Ishikawa (cell line): ENCODE measurements around the gene BBLN.

Experiments used
- CEBPB ChIP-seq: IDR thresholded peaks from 2 replicates; pipeline ENCODE4 v1.6.1; 2012
- CREB1 ChIP-seq: IDR thresholded peaks from 2 replicates; pipeline ENCODE4 v1.6.1; 2012; ENCODE audit warnings: low read depth
- EGR1 ChIP-seq: IDR thresholded peaks from 2 replicates; pipeline ENCODE4 v1.6.1; 2012
- EP300 ChIP-seq: IDR thresholded peaks from 2 replicates; pipeline ENCODE4 v1.6.1; 2012; ENCODE audit warnings: borderline replicate concordance
- FOXM1 ChIP-seq: IDR thresholded peaks from 2 replicates; pipeline ENCODE4 v1.6.1; 2012; ENCODE audit warnings: low read depth, borderline replicate concordance
- NFIC ChIP-seq: IDR thresholded peaks from 2 replicates; pipeline ENCODE4 v1.6.1; 2012
- RAD21 ChIP-seq: IDR thresholded peaks from 2 replicates; pipeline ENCODE4 v1.6.1; 2012; ENCODE audit warnings: low read depth
- TAF1 ChIP-seq: IDR thresholded peaks from 2 replicates; pipeline ENCODE4 v1.6.1; 2012; ENCODE audit warnings: low read depth, mild to moderate bottlenecking
- TCF12 ChIP-seq: IDR thresholded peaks from 2 replicates; pipeline ENCODE4 v1.6.1; 2012; ENCODE audit warnings: low read depth
- TEAD4 ChIP-seq: IDR thresholded peaks from 2 replicates; pipeline ENCODE4 v1.6.1; 2012
- YY1 ChIP-seq: IDR thresholded peaks from 2 replicates; pipeline ENCODE4 v1.6.1; 2012; ENCODE audit warnings: low read depth
- ZBTB7A ChIP-seq: IDR thresholded peaks from 2 replicates; pipeline ENCODE4 v1.6.1; 2012; ENCODE audit warnings: low read depth
- TF ChIP-seq, protein P1 (sequence below): IDR thresholded peaks from 2 replicates; pipeline ENCODE4 v1.6.1; 2012; ENCODE audit warnings: low read depth, mild to moderate bottlenecking
- TF ChIP-seq, protein P2 (sequence below): IDR thresholded peaks from 2 replicates; pipeline ENCODE4 v1.6.1; 2012
- TF ChIP-seq, protein P3 (sequence below): IDR thresholded peaks from 2 replicates; pipeline ENCODE4 v1.6.1; 2012

BBLN gene, protein sequence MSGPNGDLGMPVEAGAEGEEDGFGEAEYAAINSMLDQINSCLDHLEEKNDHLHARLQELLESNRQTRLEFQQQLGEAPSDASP

DNA sequence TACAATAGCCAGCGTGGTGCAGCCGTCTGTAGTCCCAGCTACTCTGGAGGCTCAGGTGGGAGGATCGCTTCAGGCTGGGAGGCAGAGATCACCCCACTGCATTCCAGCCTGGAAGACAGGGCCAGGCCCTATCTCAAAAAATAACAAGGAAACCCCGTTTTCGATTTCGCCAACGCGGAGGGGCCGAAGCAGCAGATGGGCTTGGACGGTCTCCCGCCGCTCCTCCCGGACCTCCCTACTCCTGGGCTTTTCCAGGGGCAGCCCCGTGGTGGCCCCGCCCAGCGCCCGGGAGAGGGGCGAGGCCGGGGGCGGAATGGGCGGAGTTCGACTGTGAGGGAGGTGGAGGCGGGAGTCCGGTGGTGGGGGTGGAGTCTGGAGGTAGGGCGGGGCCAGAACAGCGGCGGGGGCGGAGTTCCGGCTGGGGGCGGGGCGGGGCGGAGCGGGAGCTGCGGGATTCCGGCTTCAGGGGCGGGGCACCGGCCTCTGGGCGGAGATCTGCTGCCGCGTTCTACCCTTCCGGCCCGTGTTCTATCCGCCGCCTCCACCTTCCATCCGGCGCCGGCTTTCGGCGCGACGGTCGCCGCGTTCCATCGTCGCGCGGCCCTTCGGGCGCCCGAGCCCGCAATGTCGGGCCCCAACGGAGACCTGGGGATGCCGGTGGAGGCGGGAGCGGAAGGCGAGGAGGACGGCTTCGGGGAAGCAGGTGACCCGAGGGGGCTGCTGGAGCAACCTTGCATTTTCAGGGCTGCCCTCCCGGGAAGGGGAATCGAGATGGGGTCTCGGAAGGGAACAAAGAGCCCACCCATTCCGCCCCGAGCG lies at the start of gene BBLN:
Gene BBLN (plus strand): TSS at position 482 of the 819 bp plus-strand sequence. CDS start 143 bp downstream, at position 625.
- peak; percentile 59; the same call in 1 of the 2 replicates for TF ChIP-seq CREB1
- no peak for TF ChIP-seq FOXM1
- no peak for TF ChIP-seq YY1
- peak; percentile 65 for TF ChIP-seq EGR1
- no peak for TF ChIP-seq NFIC
- peak; percentile 17; the same call in 1 of the 2 replicates for TF ChIP-seq TEAD4
- TF ChIP-seq TCF12: no peak
- no peak for TF ChIP-seq RAD21
- TF ChIP-seq, protein P1, sequence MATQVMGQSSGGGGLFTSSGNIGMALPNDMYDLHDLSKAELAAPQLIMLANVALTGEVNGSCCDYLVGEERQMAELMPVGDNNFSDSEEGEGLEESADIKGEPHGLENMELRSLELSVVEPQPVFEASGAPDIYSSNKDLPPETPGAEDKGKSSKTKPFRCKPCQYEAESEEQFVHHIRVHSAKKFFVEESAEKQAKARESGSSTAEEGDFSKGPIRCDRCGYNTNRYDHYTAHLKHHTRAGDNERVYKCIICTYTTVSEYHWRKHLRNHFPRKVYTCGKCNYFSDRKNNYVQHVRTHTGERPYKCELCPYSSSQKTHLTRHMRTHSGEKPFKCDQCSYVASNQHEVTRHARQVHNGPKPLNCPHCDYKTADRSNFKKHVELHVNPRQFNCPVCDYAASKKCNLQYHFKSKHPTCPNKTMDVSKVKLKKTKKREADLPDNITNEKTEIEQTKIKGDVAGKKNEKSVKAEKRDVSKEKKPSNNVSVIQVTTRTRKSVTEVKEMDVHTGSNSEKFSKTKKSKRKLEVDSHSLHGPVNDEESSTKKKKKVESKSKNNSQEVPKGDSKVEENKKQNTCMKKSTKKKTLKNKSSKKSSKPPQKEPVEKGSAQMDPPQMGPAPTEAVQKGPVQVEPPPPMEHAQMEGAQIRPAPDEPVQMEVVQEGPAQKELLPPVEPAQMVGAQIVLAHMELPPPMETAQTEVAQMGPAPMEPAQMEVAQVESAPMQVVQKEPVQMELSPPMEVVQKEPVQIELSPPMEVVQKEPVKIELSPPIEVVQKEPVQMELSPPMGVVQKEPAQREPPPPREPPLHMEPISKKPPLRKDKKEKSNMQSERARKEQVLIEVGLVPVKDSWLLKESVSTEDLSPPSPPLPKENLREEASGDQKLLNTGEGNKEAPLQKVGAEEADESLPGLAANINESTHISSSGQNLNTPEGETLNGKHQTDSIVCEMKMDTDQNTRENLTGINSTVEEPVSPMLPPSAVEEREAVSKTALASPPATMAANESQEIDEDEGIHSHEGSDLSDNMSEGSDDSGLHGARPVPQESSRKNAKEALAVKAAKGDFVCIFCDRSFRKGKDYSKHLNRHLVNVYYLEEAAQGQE: no peak
- no peak for TF ChIP-seq CEBPB
- TF ChIP-seq ZBTB7A: peak; percentile 56
- TF ChIP-seq, protein P2, sequence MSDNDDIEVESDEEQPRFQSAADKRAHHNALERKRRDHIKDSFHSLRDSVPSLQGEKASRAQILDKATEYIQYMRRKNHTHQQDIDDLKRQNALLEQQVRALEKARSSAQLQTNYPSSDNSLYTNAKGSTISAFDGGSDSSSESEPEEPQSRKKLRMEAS: peak; percentile 61
- TF ChIP-seq TAF1: peak; percentile 67; the same call in 1 of the 2 replicates
- no peak for TF ChIP-seq EP300
- TF ChIP-seq, protein P3, sequence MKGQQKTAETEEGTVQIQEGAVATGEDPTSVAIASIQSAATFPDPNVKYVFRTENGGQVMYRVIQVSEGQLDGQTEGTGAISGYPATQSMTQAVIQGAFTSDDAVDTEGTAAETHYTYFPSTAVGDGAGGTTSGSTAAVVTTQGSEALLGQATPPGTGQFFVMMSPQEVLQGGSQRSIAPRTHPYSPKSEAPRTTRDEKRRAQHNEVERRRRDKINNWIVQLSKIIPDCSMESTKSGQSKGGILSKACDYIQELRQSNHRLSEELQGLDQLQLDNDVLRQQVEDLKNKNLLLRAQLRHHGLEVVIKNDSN: no peak

DNA sequence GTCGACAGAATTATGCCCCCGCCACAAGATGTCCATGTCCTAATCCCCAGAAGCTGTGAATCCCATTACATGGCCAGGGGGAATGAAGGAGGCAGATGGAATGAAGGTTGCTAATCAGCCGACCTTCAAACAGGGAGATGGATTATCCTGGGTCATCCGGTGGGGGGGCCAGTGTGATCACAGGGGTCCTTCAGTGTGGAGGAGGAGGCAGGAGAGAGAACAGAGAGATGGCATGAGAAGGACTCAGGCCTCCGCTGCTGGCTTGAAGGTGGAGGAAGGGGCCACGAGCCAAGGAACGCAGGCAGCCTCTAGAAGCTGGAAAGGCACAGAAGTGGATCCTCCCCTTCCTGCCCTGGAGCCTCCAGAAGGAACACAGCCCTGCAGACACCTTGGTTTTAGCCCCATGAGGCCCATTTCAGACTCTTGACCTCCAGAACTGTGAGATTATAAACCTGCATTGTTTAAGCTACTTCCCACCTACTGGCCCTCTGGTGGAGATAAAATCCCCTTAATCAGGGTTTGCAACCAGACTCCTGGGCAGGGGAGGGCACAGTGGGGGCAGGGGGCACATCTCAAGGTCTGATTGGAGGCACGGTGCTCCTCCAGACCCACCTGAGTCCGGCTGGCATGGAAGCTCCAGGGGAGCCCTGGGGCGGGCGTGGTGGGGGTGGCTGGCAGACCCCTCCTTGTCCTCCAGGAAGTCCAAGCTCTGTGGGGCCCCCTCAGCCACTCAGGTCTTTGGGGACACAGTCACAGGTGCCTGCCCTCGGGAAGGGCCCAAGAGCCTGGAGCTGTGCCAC lies 46.3 kb upstream of the BBLN start:
- TF ChIP-seq TAF1 (no peak), FOXM1 (no peak), TEAD4 (no peak), EP300 (no peak), CEBPB (no peak), ZBTB7A (no peak), CREB1 (no peak), RAD21 (no peak), YY1 (no peak), EGR1 (no peak), NFIC (no peak), TCF12 (no peak)
- TF ChIP-seq, protein P3: no peak
- TF ChIP-seq, protein P1: no peak
- TF ChIP-seq, protein P2: no peak

DNA sequence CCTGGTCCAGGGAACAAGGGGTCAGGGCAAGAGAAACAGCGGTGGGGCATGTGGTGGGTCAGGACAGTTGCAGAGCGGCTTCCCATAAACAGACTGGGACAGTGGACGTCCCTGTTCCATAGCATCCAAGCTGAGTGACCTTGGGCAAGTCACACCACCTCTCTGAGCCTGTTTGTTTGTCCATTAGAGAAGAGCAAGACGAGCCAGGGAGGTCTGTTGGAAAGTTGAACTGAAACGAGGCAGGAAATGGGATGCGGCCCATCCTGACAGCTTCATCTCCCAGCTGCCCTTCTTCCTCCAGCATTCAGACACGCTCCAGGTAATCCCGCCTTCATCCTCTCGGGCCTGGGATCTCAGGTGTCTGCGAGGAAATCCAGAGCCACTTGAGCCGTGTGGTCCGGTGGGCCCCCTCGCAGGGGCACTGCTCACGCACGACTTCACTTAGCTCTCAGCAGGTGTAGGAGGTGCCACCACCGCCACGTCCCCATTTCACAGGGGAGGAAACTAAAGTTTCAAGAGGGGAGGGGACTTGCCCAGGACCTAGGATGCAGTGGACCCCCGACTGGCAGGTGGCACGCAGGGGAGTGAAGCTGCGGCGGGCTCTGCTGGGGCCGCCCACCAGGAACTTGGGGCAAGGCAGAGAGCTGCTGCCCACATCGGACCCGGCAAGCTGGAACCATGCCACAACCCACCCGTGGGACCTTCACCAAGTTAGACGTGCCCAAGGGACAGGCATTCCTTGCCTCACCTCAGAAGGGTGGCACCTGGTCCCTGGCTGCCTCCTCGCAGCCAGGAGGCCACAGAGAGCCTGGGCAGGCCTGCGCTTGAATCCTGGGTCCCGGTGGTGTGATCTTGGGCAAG lies 45.5 kb upstream of the BBLN start:
- TF ChIP-seq, protein P1: no peak
- TF ChIP-seq EP300 (no peak), CREB1 (no peak), TCF12 (no peak), NFIC (no peak), CEBPB (no peak), ZBTB7A (no peak), TEAD4 (no peak), RAD21 (no peak), TAF1 (no peak), FOXM1 (no peak), EGR1 (no peak), YY1 (no peak)
- TF ChIP-seq, protein P2: no peak
- TF ChIP-seq, protein P3: no peak
